ENCODE data around the gene PRKAG2.

PRKAG2 gene

GRCh38 chr7:151678227-151678604, 198.7 kb downstream of the PRKAG2 start:
- DNase-seq (ENCODE audit: low spot score) = no peak

- no peak for DNase-seq (ENCODE audit: low spot score)
Observed at GRCh38 chr7:151677581-151678226, 199.2 kb downstream of the PRKAG2 start.

- no peak for DNase-seq (ENCODE audit: low spot score)
Observed at GRCh38 chr7:151676759-151677158, 200.2 kb downstream of the PRKAG2 start.

DNA sequence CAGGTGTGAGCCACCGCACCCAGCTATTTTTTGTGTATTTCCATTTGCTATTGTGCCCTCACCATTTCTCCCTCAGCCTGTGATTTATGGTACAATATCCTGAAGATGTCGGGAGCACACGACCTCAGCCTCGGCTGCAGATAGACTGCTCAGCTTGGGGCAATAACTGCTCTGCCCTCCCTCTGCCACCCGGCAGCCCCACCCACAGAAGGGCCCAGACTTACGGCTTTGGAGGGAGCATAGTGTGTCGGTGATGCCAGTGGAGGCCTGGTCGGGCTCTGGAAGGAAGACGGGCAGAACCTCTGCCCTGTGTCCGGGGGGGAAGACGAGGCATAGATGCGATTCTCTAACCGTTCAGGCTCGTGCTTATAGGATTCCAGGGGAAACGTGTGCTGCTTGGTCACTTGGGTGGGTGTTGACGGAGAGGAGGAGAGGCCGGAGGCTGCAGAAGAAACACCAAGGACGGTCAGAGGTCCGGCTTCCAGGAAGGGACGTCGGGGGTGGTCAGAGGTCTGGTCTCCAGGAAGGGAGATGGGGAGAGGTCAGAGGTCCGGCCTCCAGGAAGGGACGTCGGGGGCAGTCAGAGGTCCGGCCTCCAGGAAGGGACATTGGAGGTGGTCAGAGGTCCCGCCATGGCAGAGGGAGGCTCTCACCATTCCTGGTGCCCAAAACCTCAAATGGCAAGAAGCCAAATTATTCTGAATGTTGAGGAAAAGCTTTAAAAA, 201.6 kb downstream of the PRKAG2 start:
- no peak for DNase-seq (ENCODE audit: low spot score)

- no peak for DNase-seq (ENCODE audit: low spot score)
Observed at GRCh38 chr7:151674161-151674920, 202.6 kb downstream of the PRKAG2 start.

DNA sequence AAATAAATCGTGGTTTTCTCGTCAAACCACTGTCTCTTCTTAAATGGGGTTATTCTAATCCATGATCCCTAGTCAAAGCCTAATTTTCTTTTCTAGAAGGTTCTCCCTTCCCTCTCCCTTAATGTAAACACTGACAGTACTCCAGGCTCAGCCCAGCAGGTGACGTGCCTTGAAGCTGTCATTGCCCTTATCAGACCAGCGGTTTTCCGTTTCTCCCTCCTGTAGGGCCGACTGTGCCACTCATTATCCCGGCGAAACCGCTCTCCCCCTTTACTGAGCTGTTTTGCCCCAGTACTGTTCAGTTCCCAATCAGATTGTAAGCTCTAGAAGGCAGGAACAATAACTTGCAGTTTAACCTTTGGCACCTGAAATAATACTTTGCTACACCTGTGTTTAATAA, 203.7 kb downstream of the PRKAG2 start:
- DNase-seq (ENCODE audit: low spot score) = no peak

GRCh38 chr7:151672716-151673115, 204.2 kb downstream of the PRKAG2 start:
- DNase-seq (ENCODE audit: low spot score) = no peak

GRCh38 chr7:151671514-151671913, 205.4 kb downstream of the PRKAG2 start:
- no peak for DNase-seq (ENCODE audit: low spot score)

DNA sequence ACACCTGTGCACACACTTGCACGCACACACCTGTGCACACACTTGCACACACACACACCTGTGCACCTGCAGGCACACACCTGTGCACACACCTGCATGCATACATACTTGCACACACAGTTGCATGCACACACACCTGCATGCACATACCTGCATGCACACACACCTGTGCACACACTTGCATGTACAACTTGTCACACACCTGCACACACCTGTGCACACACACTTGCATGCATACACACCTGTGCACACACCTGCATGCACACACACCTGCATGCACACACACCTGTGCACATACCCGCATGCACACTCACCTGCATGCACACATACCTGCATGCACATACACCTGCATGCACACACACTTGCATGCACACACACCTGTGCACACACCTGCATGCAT, 207.2 kb downstream of the PRKAG2 start:
- DNase-seq (ENCODE audit: low spot score) = no peak

DNA sequence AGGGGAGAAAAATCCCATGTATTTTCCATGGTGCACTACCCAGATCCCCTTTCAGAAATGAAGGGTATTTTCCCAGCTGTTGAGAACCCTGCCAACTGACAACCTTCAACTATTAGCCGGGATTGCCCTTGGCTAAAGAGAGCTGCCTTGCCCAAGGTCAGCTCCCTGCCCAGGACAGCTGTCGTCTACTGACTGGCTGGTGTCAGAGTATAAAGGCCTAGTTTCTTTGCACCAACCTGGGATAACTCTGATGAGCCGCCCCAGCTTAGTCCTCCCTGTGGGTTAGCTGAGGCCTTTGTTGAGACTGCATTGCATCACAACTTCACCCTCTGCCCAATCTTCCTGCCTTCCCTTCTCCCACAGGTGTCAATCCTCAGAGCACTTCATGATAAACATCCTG, 210.0 kb downstream of the PRKAG2 start:
- DNase-seq (ENCODE audit: low spot score) = no peak

- DNase-seq (ENCODE audit: low spot score) = no peak
Observed at GRCh38 chr7:151665368-151665767, 211.5 kb downstream of the PRKAG2 start.

GRCh38 chr7:151664268-151664667, 212.6 kb downstream of the PRKAG2 start:
- DNase-seq (ENCODE audit: low spot score) = no peak

DNA sequence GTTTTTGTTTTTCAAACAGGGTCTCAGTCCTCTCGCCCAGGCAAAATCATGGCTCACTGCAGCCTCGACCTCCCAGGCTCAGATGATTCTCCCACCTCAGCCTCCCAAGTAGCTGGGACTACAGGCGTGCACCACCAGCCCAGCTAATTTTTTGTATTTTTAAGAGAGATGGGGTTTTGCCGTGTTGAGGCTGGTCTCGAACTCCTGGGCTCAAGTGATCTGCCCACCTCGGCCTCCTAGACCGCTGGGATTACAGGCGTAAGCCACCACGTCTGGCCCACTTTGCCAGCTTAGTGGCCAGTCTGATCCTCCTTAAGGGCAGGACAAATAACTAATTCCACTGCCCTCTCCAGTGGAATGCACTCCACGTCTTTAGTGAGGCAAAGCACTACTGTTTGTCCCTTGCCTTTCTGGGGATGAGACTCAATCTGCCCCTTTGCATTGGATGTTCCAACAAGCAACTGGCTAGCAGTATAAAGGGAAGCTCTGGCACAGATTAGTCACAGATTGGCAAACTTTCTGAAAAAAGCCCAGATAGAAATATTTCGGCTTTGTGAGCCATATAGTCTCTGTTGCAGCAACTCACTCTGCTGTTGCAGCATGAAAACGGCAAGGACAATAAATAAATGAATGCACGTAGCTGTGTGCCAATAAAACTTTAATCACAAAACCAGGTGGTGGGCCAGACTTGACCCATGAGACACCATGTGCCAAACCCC, 213.4 kb downstream of the PRKAG2 start:
- no peak for DNase-seq (ENCODE audit: low spot score)

GRCh38 chr7:151662251-151662826, 214.6 kb downstream of the PRKAG2 start:
- DNase-seq (ENCODE audit: low spot score) = no peak

DNA sequence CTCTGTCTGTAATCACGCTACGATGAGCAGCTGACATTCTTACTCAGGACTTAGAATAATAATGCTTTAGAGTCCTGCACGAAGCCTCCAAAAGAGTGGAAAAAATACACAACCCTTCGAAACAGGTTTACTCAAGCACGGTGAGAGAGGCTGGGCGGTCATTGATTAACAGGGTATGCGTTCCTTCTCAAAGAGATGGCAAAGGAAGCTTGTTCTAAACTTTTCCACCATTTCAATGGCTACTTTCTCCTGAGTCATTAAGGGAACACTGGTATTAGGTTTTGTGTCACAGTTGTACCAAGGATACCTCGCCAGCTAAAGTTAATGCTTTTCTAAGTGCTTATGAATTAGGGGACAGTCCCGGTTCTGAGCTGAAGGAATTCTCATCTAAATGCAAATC, 215.3 kb downstream of the PRKAG2 start:
- no peak for DNase-seq (ENCODE audit: low spot score)

DNA sequence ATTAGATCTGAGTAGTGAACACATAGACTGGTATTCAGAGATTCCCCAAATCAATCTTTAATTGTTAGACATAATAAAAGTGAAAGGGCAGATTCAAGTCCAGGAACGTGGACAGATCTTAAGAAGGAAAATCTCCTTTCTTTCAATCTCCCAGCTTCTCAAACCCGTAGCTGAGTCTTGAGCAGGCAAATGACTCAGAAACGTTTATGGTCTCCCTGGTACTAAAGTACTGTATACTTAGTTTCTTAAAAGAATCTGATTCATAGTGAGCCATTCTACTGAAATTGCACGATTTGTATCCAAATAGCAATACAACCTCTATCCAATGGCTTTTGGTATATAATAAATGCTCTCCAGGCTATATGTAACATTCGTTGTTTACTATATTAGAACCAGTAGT, 216.8 kb downstream of the PRKAG2 start:
- DNase-seq (ENCODE audit: low spot score) = no peak

GRCh38 chr7:151659219-151659618, 217.7 kb downstream of the PRKAG2 start:
- DNase-seq (ENCODE audit: low spot score) = no peak

GRCh38 chr7:151658778-151659177, 218.1 kb downstream of the PRKAG2 start:
- DNase-seq (ENCODE audit: low spot score) = no peak

DNA sequence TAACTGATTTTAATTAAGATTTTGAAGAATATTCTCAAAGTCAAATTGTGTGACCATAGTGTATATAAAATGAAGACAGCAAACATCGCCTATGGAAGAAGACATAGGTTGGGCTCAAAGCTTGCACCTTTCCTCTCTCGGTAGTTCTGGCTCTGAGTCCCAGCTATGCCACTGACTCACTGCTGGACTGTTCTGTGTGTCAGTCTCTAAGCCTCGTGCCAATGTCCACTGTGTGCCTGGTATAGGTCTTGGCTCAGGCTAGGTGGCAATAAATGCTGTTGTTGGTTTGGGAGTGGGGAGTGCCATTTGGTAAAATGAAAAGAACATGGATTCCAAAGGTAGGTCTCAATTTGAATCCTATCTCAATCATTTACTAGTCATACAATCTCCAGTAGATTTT, 219.7 kb downstream of the PRKAG2 start:
- no peak for DNase-seq (ENCODE audit: low spot score)

GRCh38 chr7:151655555-151655954, 221.4 kb downstream of the PRKAG2 start:
- no peak for DNase-seq (ENCODE audit: low spot score)

- no peak for DNase-seq (ENCODE audit: low spot score)
Observed at GRCh38 chr7:151652111-151652510, 224.8 kb downstream of the PRKAG2 start.

DNA sequence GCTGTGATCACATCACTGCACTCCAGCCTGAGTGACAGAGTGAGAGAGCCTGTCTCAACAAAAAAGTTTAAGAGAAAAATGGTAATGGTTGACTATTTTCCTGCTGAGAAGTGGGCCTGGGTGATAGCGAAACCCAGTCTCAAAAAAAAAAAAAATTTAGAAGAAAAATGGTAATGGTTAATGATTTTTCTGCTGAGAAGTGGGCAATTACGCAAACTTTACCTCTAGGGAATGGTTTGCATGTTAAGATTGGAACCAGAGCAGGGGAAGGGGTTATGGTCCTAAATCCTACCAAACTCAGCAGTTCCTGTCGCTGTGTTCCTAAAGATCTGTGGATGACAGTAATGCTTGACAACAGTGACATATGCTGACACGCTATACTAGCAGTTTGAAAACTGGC, 226.8 kb downstream of the PRKAG2 start:
- no peak for DNase-seq (ENCODE audit: low spot score)
